Dedifferentiated amniotic fluid mesenchymal stem cell (primary cell): ENCODE results near the gene HNRNPUL1.
"Not testable (repeated sequence)": the region's sequence is repeated elsewhere in the genome, so short reads cannot be mapped to it uniquely, and the experiment has no call there.

Source experiments
- DNase-seq: peaks from one replicate; pipeline ENCODE4 v3.0.0-alpha.2; 2016; ENCODE audit errors: extremely low spot score

HNRNPUL1 gene

DNA sequence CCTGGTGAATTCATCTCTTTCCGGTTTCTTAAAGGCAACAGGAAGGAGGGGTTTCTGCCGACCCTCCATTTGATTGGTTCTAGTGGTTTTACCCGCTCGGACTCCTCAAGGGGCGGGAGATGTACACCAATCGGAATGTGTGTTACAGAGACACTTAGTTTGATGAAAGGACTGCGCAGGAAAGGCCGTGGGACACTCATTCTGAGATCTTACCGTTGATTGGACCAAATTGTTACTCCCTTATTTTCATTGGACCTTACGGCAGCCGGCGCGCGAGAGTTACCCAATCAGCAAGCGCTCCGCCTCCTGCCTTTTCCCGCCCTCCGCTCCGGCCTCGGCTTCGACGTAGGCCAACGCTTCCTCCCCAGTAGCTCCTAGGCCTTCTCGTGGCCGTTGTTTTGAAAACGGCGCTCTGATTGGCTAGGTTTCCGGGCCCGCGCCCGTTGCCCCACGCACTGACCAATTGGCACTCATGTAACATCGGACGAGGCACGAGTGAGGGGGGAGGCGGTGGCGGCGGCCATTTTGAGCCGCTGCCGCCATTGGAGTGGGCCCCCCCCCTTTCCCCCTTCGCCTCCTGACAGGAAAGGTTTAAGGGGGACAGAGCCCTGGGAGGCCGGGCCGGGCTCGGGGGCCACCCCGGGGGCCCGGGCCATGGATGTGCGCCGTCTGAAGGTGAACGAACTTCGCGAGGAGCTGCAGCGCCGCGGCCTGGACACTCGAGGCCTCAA lies at the start of gene HNRNPUL1:
TSS of gene HNRNPUL1 (plus strand) at position 523 of the 731 bp plus-strand sequence. CDS start at position 655, 132 bp downstream.
- peak; percentile 100 for DNase-seq

DNA sequence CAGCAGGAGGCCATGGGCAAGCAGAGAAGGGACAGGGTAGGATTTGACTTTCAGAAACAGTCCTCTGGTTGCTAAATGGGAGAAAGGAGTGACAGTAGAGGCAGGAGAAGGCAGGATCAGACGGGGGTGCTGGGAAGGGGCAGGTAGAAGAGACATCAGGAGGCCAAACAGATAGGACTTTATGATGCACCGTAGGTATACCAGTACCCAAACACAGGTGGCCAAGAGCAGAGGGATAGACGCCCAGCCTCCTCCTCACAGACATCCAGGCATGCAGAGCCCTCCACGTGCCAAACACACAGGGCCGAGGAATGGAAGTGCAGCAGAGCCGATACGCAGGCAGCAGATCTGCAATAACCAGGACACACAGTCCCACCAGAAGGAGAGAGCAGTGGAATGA lies 46.4 kb upstream of the HNRNPUL1 start:
- DNase-seq, result no peak

DNA sequence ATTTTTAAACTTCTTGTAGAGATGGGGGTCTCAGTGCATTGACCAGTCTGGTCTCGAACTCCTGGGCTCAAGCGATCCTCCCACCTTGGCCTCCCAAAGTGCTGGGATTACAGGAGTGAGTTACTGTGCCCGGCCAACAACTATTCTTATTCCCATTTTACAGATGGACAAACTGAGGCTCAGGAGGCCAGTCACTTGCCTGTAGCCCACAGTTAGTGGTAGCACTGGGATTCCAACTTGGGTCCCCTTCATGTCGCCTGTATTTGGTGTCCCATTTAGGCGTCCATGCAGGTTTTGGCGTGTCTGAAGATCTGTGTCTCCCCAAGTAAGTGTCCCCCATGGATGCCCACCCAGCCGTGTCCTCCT lies 45.9 kb upstream of the HNRNPUL1 start:
- DNase-seq, result no peak

DNA sequence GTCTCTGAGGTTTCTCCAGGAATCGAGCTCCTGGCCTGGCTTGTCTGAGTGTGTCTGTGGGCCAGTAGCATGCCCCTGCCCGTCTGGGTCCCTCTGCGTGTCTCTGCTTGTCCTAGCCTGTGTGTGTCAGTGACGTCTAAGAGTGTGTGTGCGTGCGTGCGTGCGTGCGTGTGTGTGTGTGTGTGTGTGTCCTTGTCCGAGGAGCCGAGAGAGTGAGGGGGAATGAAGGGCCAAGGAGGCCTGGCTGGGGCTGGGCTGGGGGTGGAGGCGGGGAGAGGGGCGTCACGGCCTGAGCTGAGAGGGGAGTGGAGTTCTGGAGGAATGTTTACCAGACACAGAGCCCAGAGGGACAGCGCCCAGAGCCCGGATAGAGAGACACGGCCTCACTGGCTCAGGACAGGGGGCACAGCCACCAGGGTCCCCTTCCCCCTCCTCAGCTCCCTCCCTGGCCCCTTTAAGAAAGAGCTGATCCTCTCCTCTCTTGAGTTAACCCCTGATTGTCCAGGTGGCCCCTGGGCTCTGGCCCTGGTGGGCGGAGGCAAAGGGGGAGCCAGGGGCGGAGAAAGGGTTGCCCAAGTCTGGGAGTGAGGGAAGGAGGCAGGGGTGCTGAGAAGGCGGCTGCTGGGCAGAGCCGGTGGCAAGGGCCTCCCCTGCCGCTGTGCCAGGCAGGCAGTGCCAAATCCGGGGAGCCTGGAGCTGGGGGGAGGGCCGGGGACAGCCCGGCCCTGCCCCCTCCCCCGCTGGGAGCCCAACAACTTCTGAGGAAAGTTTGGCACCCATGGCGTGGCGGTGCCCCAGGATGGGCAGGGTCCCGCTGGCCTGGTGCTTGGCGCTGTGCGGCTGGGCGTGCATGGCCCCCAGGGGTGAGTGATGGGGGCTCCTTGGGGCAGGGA lies 45.3 kb upstream of the HNRNPUL1 start, which contains the start of gene AXL:
TSS of gene AXL (plus strand) at position 609 of the 893 bp plus-strand sequence. CDS start at position 779, 170 bp downstream.
- DNase-seq, result peak; percentile 74

DNA sequence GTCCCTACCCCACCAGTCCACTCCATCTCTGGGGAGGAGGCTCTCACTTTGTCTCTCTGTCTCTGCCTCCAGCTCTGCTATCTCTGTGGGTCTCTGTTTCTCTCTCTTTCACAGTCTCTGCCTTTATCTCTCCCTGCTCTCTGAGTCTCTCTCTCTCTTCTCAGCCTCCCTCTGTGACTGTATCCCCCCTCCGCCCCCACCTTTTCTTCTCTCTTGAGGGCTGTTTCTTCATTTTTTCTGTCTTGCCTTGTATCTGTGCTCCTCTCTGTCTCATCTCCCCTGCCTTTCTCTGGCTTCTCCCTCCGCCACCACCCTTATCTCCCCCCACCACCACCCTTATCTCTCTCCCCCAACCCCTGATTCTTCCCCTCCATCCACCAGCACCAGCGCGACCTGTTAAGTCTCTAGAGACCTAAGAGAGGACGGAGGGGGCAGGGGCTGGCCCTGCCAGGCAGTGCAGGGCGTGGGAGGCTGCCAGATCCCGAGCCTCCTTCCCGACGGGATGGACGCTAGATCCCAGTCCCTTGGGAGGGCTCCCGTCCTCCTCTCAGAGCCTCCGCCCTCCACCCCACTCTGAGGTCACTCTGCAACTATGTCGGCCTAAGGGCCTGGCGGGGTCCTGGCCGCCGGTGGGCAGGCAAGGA lies 44.1 kb upstream of the HNRNPUL1 start:
- peak; percentile 47 for DNase-seq

DNA sequence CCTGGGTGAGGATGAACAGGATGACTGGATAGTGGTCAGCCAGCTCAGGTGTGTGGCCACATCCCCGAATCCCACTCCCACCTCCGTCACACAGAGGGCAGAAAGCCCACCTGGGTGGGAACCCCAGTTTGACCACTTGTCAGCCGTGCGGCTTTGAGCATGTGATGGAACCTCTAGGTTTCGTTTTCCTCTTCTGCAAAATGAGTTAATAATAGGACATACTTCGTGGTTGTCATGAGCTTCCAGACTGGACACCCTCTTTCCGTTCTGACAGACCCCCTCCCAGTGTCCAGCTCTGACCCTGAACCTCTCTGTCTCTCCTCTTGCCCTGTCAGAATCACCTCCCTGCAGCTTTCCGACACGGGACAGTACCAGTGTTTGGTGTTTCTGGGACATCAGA lies 43.4 kb upstream of the HNRNPUL1 start:
- no peak for DNase-seq

DNA sequence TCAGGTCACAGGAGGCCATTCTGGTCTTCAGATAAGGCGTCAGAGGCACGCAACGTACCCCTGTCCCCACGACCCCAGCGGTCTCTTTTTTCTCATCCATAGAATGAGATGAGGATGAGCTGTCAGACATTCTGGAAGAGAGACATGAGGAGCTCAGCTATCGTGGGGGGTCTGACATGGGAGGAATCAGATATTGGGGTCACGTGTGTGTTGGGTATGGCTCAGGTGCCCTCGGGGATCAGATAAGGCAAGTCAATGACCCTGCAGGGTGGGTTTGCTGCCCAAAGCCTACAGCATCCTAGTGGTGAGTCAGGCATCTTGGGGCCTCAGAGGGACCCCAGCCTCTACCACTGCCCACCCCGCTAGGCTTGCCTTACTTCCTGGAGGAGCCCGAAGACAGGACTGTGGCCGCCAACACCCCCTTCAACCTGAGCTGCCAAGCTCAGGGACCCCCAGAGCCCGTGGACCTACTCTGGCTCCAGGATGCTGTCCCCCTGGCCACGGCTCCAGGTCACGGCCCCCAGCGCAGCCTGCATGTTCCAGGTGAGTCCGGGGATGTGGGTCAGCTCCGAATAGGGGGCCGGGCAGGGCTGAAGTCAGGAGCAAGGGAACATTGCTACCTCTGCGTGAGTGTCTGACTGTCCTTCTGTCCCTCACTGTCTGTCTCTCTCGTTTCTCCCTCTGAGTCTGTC lies 42.5 kb upstream of the HNRNPUL1 start:
- DNase-seq, result no peak

DNA sequence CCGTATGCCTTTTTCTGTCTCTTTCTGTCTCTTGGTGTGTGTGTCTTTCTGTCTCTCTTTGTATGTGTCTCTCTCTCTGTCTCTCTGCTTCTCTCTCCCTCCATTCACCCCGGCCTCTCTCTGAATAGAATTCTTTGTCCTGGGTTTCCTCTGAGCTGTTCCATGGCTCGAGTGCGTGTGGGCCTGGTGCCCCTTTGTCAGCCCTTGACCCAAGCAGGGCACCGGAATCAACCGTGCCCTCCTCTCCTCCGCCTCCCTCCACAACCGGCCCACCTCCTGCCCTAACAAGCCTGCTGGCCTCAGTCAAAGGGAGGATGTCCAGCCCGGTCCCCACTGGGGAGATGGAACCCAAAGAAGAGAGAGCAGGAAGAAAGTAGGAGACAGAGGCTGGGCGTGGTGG lies 41.9 kb upstream of the HNRNPUL1 start:
- no peak for DNase-seq

DNA sequence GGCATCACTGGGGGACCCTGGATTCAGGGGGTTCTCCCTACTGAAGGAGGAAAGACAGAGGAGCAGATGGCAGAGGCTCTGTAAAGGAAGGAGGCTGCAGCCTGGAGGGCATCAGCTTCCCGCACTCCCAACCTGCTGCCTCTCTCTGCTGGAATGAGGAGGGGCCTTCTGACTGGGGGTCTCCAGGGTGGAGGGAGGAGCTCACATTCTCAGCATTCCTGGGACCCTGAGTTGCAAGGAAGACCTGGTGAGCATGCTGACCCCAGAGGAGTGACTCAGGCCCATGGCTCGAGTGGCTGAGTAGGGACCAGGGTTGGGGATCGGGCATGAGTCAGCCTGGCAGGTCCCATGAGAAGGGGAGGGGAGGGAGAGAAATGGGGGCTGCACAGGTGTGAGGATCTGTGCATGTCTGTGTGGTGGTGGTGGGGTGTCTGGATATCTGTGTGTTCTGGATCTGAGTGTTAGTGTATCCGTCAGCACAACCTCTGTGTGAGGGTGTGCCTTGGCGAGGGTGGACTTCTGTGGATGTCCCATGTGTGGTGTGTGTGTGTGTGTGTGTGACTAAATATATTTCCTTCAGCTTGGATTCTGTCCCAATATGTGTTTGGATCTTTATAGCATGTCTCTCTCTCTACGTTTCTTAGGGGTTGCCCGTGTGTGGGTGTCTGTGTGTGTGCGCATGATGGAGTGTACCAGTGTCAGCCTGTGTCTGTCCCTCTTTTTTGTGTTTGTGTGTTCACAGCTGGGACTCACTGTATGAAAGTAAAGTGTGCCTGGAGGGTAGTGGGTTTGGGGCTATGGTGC lies 40.5 kb upstream of the HNRNPUL1 start:
- peak; percentile 33 for DNase-seq

DNA sequence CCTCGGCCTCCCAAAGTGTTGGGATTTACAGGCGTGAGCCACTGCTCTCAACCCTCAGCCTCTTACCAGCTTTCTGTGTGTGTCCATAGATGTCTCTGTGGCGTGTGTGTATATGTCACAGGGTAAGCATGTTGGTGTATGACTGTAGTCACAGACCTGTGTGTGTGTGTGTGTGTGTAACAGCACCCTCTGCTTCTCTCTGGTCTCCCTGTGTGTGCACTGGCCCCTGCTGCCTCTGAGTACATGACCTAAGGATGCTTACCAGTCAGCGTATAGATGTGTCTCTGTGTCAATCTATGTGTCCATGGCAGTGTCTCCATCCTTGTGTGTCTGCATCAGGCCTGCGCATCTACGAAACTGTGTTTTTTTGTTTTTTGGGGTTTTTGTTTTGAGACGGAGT lies 39.5 kb upstream of the HNRNPUL1 start:
- no peak for DNase-seq

DNA sequence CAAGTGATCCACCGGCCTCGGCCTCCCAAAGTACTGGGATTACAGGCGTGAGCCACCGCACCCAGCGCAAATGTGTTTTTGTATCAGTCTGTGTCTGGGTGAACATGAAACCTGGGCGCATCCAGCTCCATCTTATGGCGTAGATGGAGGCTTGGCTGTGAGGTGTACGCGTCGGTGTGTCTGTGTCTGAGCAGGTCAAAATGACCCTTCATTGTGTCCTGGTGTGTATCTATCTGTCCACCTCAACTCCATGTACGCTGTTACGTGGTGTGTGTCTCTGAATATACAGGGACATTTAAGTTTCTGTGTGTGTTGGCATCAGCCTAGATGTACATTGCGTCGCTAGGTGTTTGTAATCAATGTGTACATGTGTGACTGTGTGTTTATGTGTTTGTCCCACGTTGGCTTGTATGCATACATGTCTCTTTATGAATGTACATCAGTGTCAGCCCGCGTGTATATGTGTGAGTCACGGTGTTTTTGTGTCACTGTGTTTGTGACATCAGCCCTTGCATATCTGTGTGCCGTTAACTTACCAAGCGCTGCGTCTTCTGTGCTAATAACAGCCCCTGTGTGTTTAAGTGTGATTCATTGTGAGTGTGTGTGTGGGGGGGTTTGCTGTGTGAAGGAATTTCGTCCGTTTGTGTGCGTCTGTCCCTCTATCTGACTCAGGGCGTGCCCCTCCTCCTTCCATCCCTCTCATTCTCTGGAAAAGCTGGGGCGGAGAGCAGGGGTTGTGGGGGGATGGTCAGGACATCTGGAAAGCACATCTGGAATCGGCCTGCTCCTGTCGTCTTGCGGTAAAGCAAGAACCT lies 38.7 kb upstream of the HNRNPUL1 start:
- peak; percentile 93 for DNase-seq

DNA sequence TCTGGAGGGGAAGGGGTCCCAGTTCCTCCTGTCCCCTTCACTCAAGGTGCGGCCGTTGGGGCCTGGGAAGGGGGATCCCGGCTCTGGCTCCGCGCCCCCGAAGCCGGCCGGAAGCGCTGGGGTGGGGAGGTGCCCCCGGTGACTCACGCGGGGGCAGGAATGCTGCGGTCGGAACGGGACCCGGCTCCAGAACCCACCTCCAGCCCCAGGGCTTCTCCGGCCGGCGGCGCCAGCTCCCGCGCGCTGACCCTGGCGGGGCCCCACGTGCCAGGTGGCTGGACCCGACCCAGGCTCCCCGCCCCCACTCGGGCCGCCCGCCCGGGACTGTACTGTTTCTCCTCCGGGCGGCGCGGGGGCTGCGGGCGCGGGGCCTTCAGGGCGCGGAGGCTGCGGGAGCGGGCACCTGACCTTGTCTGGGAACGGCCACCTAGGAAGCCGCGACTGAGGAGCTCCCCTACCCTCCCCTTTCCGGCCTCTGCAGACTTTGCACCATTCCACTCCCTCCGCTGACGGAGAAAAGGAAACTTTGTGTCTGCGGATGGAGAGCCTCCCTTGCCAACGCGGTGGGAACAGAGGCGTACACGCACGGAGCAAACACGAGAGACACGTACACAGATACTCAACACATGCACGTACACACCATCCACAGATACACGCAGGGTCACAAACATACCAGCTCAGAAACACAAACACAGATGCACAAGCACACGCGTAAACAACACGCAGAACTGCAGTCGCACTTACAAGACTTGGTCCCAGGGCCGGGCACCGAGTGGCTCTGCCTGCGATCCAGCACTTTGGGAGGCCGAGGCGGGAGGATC lies 37.9 kb upstream of the HNRNPUL1 start:
- DNase-seq, result peak; percentile 72

DNA sequence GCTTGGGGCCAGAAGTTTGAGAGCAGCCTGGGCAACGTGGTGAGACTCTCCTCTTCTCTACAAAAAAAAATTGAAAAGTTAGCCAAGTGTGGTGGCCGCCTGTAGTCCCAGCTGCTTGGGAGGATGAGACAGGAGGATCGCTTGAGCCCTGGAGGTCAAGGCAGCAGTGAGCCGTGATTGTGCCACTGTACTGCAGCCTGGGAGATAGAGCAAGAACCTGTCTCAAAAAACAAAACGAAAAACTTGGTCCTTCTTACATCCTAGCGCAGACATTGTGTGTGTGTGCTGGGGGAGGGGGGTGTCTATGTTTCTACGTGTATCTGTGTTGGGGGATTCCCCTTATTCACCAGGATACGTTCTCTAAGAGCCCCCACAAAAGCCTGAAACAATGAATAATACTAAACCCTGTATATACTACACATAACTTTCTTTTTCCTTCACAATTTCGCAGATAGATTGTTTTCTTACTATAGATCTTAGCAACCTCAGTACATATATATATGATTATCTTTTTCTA lies 37.2 kb upstream of the HNRNPUL1 start:
- no peak for DNase-seq

DNA sequence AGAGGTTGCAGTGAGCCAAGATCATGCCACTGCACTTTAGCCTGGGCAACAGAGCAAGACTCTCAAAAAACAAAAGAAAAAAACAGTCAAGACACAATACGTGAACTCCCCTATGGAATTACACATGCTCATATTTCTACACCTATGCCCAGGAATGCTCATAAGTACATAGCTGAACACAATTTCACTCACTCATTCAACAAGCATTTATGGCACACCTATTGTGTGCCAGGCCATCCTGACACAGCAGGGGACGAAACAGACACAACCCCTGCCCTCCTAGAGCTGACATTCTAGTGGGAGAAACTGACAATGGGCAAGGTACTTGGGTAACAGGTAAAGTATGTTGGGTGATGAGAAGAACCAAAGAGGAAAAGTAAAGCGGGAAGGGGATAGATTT lies 35.7 kb upstream of the HNRNPUL1 start:
- DNase-seq, result no peak

DNA sequence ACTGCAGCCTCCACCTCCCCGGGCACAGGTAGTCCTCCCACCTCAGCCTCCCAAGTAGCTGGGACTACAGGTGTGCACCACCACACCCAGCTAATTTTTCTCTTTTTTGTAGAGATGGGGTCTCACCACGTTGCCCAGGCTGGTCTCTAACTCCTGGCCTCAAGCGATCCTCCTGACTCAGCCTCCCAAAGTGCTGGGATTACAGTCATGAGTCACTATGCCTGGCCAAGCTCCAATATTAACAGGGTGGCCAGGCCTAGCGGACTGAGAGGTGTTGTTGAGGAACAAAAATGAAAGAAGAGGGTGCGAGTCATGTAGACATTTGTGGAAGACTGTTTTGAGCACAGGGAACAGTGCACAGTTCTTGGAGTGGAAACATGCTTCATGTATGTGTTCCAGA lies 34.8 kb upstream of the HNRNPUL1 start:
- DNase-seq, result not testable (repeated sequence)

DNA sequence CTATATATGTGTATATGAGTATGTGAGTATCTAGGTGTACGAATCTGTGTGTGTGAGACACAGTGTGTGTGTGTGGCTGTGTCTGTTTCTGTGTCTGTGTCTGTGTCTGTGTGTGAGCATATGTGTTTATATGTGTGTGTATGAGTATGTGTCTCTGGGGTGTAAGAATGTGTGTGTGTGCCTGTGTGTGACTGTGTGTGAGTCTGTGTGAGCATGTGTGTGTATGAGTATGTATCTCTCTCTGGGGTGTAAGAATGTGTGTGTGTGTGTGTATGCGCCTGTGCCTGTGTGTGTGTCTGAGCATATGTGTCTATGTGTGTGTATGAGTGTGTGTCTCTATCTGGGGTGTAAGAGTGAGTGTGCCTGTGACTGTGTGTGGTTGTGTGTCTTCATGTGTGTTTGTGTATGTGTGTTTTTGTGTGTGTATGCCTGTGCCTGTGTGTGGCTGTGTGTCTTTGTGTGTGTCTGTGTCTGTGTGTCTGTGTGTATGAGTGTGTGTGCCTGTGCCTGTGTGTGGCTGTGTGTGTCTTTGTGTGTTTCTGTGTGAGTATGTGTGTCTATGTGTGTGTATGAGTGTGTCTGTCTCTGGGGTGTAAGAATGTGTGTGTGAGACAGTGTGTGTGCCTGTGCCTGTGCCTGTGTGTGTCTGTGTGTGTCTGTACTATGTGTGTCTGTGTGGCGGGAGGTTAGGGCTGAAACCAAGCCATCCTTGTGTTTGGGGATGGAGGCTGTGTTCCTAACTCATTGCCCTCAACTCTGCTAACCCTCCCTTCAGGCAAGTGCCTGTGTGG lies 33.9 kb upstream of the HNRNPUL1 start:
- DNase-seq, result no peak

DNA sequence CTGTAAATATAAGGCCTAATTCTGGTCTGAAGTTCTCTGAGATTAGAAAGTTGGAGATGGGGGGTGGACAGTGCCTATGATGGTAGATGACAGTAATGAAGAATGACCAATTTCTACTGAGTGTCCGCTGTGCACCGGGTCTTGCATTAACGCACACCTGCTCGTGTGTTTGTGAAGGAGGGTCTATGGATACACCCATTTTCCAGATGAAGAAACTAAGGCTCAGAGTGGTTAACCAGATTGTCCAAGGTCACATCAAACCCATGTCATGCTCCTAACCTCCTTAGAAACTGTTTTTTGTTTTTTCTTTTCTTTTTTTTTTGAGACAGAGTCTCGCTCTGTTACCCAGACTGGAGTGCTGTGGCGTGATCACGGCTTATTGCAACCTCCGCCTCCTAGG lies 31.5 kb upstream of the HNRNPUL1 start:
- no peak for DNase-seq

DNA sequence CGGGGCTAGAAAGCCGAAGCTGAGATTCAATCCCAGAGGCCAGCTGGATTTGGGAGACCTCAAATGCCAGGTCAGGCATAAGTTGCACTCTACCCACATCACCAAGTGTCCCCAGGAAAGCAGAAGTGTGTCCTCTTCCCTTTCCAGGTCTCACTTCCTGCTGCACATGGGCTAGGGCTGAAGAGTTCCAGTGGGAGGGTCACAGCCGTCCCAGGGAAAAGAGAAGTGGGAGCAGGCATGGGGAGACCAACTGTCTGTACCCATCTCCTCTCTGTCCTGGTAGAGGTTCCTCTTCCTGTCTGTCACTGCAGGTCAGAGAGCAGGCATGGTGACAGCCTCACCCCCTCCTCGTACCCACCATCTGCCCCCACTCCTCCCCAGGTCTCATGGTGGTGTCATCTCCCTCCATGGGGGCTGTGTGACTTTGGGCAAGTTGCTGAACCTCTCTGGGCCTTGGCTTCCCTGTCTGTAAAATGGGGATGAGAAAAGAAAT lies 30.4 kb upstream of the HNRNPUL1 start:
- no peak for DNase-seq
